Measurements from ENCODE around the gene PTCH2.

DNA sequence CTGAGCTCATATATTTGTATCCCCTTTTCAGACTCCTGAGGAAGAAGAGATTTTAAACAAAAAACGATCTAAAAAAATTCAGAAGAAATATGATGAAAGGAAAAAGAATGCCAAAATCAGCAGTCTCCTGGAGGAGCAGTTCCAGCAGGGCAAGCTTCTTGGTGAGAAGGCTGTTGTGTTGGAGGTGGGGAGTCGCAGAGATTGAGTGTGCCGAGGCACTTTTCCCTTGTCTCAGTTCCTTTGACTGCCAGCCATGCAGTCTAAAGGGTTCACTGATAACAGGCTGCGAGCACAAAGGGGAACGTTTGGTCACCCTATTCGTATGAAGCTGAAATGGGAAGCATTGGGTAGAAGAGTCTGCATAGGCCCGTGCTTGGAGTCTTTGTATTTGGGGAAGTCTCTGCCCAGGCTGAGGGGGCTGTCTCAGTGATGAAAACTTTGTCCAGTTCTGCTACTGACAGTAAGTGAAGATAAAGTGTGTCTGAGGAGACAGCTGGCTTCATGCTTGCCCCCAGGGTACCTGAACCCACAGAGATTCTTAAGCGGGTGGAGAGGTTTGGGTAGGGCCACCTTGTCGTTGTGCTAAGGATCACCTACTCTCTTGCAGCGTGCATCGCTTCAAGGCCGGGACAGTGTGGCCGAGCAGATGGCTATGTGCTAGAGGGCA, 65.0 kb downstream of the PTCH2 start:
- TF ChIP-seq, protein P1, sequence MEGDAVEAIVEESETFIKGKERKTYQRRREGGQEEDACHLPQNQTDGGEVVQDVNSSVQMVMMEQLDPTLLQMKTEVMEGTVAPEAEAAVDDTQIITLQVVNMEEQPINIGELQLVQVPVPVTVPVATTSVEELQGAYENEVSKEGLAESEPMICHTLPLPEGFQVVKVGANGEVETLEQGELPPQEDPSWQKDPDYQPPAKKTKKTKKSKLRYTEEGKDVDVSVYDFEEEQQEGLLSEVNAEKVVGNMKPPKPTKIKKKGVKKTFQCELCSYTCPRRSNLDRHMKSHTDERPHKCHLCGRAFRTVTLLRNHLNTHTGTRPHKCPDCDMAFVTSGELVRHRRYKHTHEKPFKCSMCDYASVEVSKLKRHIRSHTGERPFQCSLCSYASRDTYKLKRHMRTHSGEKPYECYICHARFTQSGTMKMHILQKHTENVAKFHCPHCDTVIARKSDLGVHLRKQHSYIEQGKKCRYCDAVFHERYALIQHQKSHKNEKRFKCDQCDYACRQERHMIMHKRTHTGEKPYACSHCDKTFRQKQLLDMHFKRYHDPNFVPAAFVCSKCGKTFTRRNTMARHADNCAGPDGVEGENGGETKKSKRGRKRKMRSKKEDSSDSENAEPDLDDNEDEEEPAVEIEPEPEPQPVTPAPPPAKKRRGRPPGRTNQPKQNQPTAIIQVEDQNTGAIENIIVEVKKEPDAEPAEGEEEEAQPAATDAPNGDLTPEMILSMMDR (IDR thresholded peaks at IDR 0.05), result no peak
- TF ChIP-seq POLR2AphosphoS5 (IDR thresholded peaks at IDR 0.05; ENCODE audit: low read depth, low read length) (0 out of 2 replicates have a peak, but pooled peaks have one; percentile 17), SIN3A (IDR thresholded peaks at IDR 0.05; ENCODE audit: borderline replicate concordance, insufficient read depth, low read depth, low read length) (no peak)

Data from Panc1 (cell line).